Bronchial epithelial cell (primary cell): ENCODE results near the gene PRKAG1. TPM values are rescaled to one million over a fixed set of nuclear protein-coding genes. Genes with fewer than 3 reads are reported as not detected.

Experiments
- DNase-seq: peaks from one replicate; pipeline ENCODE4 v3.0.0-alpha.2; 2010; ENCODE audit warnings: low read depth
- FAIRE-seq: peaks from 2 replicates; lab custom pipeline; 2011; peaks lifted over from hg19 to GRCh38; lab: Jason Lieb, UNC
- H3K27me3 ChIP-seq: 2 replicates; pipeline ENCODE4 v1.5.1; 2011; ENCODE audit warnings: low read length; ENCODE audit not compliant: control insufficient read depth, insufficient read depth
- H3K36me3 ChIP-seq: 2 replicates; pipeline ENCODE4 v1.5.1; 2011; ENCODE audit warnings: low read length; ENCODE audit not compliant: control insufficient read depth, insufficient read depth
- H3K4me3 ChIP-seq: 2 replicates; pipeline ENCODE4 v1.5.1; 2011; ENCODE audit warnings: mild to moderate bottlenecking, low read depth, low read length, control low read depth
- total RNA-seq: library from RNA; depleted of rRNA; stranded (reverse); fragments of >200 nt; gene quantifications from 2 replicates; pipeline ENCODE4 v1.2.1, GENCODE V29; 2014
- TF ChIP-seq, protein P1 (sequence below): IDR thresholded peaks from 2 replicates; pipeline ENCODE4 v1.5.1; 2011; ENCODE audit warnings: mild to moderate bottlenecking, moderate library complexity, low read length, control low read depth, inconsistent platforms; ENCODE audit not compliant: insufficient read depth, severe bottlenecking

PRKAG1 gene
- total RNA-seq, 1 donor from 2014 or later: 93.7 TPM

DNA sequence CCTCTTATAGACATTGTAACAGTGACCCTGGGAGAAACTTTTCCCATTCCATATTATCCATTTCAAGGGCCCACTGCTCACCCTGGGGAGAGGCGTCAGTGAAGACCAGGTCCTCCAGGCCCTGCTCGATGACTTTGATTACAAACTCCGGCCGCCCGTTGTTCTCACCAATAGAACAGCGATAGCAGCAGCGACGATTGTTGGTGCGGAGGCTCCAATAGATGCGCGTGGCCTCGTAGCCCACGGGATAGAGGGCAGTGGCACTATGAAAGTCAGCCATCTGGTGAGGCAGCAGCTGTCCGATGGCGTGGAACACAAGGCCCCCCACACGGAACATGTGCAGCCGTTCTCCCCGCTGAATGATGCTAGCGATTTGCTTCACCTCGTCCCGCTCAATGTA is 7.5 kb upstream of the PRKAG1 start:
- TF ChIP-seq, protein P1, sequence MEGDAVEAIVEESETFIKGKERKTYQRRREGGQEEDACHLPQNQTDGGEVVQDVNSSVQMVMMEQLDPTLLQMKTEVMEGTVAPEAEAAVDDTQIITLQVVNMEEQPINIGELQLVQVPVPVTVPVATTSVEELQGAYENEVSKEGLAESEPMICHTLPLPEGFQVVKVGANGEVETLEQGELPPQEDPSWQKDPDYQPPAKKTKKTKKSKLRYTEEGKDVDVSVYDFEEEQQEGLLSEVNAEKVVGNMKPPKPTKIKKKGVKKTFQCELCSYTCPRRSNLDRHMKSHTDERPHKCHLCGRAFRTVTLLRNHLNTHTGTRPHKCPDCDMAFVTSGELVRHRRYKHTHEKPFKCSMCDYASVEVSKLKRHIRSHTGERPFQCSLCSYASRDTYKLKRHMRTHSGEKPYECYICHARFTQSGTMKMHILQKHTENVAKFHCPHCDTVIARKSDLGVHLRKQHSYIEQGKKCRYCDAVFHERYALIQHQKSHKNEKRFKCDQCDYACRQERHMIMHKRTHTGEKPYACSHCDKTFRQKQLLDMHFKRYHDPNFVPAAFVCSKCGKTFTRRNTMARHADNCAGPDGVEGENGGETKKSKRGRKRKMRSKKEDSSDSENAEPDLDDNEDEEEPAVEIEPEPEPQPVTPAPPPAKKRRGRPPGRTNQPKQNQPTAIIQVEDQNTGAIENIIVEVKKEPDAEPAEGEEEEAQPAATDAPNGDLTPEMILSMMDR: no peak
- no peaks in the 10 kb centered on the region for H3K27me3 ChIP-seq
- H3K4me3 ChIP-seq: no peak overlapping the region
- FAIRE-seq (no peak), DNase-seq (no peak)
- peaks cover 50% of the 10 kb centered on the region for H3K36me3 ChIP-seq

DNA sequence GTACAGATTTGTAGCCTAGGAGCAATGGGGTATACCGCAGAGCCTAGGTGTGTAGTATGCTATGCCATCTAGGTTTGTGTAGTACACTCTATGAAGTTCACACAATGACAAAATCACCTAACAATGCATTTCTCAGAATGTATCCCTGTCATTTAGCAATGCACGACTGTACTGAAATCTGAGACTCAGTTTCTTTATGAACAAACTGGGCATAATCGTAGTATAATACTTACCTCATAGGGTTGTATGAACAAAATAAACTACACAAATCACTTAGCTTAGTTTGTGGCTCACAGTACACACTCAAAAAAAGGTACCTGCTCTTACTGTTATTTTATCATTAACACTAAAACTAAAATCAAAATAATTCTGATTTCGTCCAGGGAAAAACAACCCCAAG is 6.9 kb upstream of the PRKAG1 start:
- DNase-seq (no peak), FAIRE-seq (no peak)
- Histone ChIP-seq H3K4me3 (no peak overlapping the region), H3K27me3 (no peaks in the 10 kb centered on the region), H3K36me3 (peaks cover 49% of the 10 kb centered on the region)
- TF ChIP-seq, protein P1: no peak

DNA sequence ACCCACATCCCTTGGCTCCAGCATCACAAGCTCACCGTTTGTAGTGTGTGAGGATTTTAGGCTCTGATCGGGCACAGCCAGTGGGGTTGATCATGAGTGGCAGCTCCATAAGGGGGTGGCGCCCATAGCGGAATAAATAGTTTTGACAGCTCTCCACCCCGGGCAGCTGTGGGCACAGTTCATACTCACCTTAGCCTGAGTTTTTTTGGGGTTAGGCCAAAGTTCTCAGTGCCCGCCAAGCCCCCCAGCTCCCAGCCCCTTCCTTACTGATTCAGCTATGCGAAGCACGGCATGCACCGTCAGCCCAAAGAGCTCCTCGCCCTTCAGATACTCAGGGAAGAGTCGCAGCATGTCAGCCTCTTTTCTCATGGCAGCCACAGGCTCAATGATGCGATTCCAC is 6.0 kb upstream of the PRKAG1 start:
- Histone ChIP-seq H3K36me3 (peaks cover 46% of the 10 kb centered on the region), H3K27me3 (no peaks in the 10 kb centered on the region), H3K4me3 (no peak overlapping the region)
- TF ChIP-seq, protein P1: no peak
- DNase-seq (no peak), FAIRE-seq (no peak)

DNA sequence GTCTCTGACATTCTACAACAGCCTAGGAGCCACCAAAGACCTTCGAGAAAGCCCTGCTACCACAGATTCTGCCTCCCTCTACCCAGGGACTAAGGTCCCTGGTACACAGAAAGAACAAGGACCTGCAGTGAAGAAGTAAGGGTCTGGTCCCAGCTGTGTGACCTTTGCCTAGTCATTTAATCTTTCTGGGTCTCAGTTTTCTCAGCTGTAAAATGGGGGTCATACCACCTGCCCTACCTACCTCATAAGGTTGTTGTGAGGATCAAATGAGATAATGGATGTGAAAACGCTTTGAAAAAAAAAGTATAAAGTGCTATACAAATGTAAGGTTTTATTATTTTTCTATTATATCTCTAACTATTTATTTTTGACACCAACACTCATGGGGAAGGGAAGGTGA is 5.2 kb upstream of the PRKAG1 start:
- H3K36me3 ChIP-seq: peaks cover 43% of the 10 kb centered on the region
- no peak overlapping the region for H3K4me3 ChIP-seq
- TF ChIP-seq, protein P1: no peak
- H3K27me3 ChIP-seq: no peaks in the 10 kb centered on the region
- no peak for DNase-seq
- no peak for FAIRE-seq

DNA sequence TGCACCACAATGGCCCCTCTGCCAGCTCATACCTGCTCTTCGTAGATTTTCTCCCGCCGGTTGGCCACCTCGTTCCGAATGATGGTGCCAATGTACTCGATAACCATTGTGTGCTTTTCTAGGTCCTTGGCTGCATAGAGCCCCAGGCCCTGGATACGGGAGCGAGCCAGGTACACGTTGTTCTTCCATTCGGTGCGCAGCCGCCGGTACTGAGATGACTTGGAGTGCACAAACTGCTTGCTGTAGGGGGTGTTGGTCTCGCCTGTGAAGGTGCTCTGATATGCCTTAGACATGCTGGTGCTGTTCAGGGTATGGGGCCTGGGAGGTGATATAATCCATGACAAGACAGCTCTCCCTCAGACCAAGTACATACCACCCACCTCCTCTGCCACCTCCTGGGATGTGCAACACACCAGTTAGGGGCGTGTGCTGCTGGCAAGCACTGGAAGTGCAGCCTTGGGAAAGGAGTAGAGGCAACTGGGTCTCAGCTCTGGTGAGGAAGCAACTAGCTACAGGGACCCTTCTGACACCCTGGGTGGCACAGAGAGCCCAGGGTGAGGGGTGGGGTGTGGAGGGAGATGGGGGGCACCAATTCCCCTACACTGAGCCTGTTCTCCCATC is 4.1 kb upstream of the PRKAG1 start:
- FAIRE-seq: no peak
- H3K27me3 ChIP-seq: no peaks in the 10 kb centered on the region
- peaks cover 35% of the 10 kb centered on the region for H3K36me3 ChIP-seq
- no peak overlapping the region for H3K4me3 ChIP-seq
- no peak for DNase-seq
- TF ChIP-seq, protein P1: no peak

DNA sequence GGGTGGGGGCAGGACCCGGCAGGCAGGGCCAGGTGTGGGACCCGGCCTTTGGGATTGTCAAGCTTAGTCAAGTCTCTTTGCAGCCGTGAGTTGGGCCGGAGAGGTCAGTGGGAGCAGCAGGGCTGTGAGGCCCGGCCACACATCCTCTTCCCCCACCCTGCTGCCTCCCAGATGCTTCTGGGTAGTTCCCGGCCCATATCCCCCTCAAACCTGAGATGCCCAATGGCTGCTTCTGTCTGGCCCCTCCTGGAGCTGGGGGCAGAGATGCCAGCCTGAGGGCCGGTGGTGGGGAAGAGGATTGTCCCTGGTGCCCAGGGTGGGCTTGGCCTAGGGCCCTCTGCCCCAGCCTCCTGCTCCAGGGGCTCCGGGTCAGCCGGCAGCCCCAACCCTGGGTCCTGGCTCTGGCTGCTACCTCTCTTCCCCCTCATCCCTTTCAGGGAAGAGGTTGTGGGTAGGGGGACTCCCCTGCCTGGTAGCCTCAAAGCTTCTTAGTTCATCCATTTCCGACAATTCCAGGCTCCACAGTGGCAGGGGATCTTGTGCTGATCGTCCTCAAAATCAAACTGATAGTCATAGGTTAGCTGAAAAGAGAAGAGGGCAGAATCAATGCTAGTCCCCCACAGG is 2.8 kb upstream of the PRKAG1 start:
- no peaks in the 10 kb centered on the region for H3K27me3 ChIP-seq
- TF ChIP-seq, protein P1: no peak
- no peak overlapping the region for H3K4me3 ChIP-seq
- DNase-seq (no peak), FAIRE-seq (no peak)
- peaks cover 26% of the 10 kb centered on the region for H3K36me3 ChIP-seq
